GM23248 (cell line): ENCODE results near the gene LRP5. TPM values are rescaled to one million over a fixed set of nuclear protein-coding genes. Genes with fewer than 3 reads are reported as not detected.

ENCODE experiments used
- DNase-seq: peaks from one replicate; pipeline ENCODE4 v3.0.0-alpha.2; 2015
- H2AFZ ChIP-seq: fragments of 200-600 bp; sonication (generic); 2 replicates; pipeline ENCODE4 v1.6.1; 2016; ENCODE audit warnings: antibody characterized with exemption
- H3F3A ChIP-seq: fragments of 200-600 bp; sonication (generic); 2 replicates; pipeline ENCODE4 v1.6.1; 2016; ENCODE audit warnings: mild to moderate bottlenecking, antibody characterized with exemption, mixed run types; ENCODE audit not compliant: insufficient read depth
- H3K27ac ChIP-seq: fragments of 200-600 bp; sonication (generic); 2 replicates; pipeline ENCODE4 v1.5.1; 2016; ENCODE audit warnings: mild to moderate bottlenecking
- H3K27me3 ChIP-seq: fragments of 200-600 bp; sonication (generic); replicated peaks from 2 replicates; pipeline ENCODE4 v1.6.1; 2016; ENCODE audit warnings: mild to moderate bottlenecking; ENCODE audit not compliant: insufficient read depth
- H3K36me3 ChIP-seq: fragments of 200-600 bp; sonication (generic); 2 replicates; pipeline ENCODE4 v1.6.1; 2016; ENCODE audit warnings: low read depth, mild to moderate bottlenecking
- H3K4me1 ChIP-seq: fragments of 200-600 bp; sonication (generic); 2 replicates; pipeline ENCODE4 v1.6.1; 2016; ENCODE audit warnings: mild to moderate bottlenecking; ENCODE audit not compliant: insufficient read depth
- H3K4me2 ChIP-seq: fragments of 200-600 bp; sonication (generic); one replicate; pipeline ENCODE4 v1.6.1; 2016; ENCODE audit warnings: mild to moderate bottlenecking; ENCODE audit not compliant: unreplicated experiment
- H3K4me3 ChIP-seq: fragments of 200-600 bp; sonication (generic); 2 replicates; pipeline ENCODE4 v1.5.1; 2016; ENCODE audit warnings: mild to moderate bottlenecking
- H3K79me2 ChIP-seq: fragments of 200-600 bp; sonication (generic); 2 replicates; pipeline ENCODE4 v1.6.1; 2016; ENCODE audit warnings: mild to moderate bottlenecking; ENCODE audit not compliant: insufficient read depth
- H3K9ac ChIP-seq: fragments of 200-600 bp; sonication (generic); 2 replicates; pipeline ENCODE4 v1.6.1; 2016; ENCODE audit warnings: mild to moderate bottlenecking
- H3K9me2 ChIP-seq: fragments of 200-600 bp; sonication (generic); 2 replicates; pipeline ENCODE4 v1.6.1; 2016; ENCODE audit warnings: mixed run types, mild to moderate bottlenecking, moderate library complexity; ENCODE audit not compliant: insufficient read depth
- H3K9me3 ChIP-seq: fragments of 200-600 bp; sonication (generic); one replicate; pipeline ENCODE4 v1.6.1; 2017; ENCODE audit warnings: low read depth
- H4K20me1 ChIP-seq: fragments of 200-600 bp; sonication (generic); 2 replicates; pipeline ENCODE4 v1.6.0; 2016; ENCODE audit not compliant: insufficient read depth
- EZH2 ChIP-seq: fragments of 200-600 bp; sonication (generic); IDR thresholded peaks from 2 replicates; pipeline ENCODE4 v1.6.1; 2018; ENCODE audit warnings: antibody characterized with exemption, mild to moderate bottlenecking; ENCODE audit not compliant: insufficient read depth, poor library complexity, severe bottlenecking
- EZH2phosphoT487 ChIP-seq: fragments of 200-600 bp; sonication (generic); IDR thresholded peaks from 2 replicates; pipeline ENCODE4 v1.6.1; 2018; ENCODE audit warnings: antibody characterized with exemption, moderate library complexity, mild to moderate bottlenecking, low read depth; ENCODE audit not compliant: insufficient read depth
- WGBS, 2 experiments: methylation state at CpG; one replicate each; pipeline ENCODE4 v1.1.6; 2015 to 2017; ENCODE audit warnings: low lambda C conversion rate in 2 of 2, low coverage in 1 of 2; ENCODE audit errors: missing lambda C conversion rate in 2 of 2; 5-methylcytosine and 5-hydroxymethylcytosine counted together
- in situ Hi-C: fragments of 300-500 bp; cut with MboI; formaldehyde crosslinking; loops from 2 replicates; pipeline ENCODE4 v1.15.0; 2020
- polyA plus RNA-seq: library from polyadenylated mRNA; unstranded; fragments of >200 nt; fragmentation: Nextera tagmentation; extraction: Ambion mirVana; gene quantifications from 2 replicates; pipeline ENCODE4 v1.2.1, GENCODE V29; 2016
- total RNA-seq: library from RNA; depleted of rRNA; stranded (reverse); fragments of >200 nt; shearing (Covaris generic); gene quantifications from 2 replicates; pipeline ENCODE4 v1.2.3, GENCODE V29; 2014

The LRP5 gene
- total and polyA plus RNA-seq, 2 experiments from 2014 or later = 3.0 TPM

DNA sequence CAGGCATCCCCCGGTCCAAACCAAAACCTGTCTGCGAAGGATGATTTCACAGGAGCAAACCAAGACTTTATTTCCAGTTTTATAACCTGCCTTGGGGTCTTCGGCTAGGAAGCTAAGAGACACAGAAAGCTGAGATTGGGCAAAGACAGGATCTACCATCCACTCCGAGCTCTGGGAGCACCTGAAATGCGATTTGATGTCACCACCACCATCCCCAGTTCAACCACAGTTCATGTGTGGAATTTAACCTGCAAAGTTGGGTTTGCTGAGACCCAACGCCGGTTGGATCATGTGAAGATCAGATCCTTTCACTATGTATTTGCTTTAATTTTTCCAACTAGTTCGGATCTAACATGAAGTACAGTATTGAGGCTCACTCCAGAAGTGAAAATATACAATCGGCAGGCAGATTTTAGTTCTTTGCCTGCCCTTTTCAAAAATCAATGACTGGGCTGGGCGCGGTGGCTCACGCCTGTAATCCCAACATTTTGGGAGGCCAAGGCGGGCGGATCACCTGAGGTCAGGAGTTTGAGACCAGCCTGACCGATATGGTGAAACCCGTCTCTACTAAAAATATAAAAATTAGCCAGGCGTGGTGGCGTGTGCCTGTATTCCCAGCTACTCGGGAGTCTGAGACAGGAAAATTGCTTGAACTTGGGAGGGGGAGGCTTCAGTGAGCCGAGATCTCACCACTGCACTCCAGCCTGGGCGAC is 39.2 kb upstream of the LRP5 start:
- peaks cover 2% of the 10 kb centered on the region; the same call in 1 of the 2 replicates for H3K36me3 ChIP-seq
- H3K27me3 ChIP-seq = no peaks in the 10 kb centered on the region
- H4K20me1 ChIP-seq = no peaks in the 10 kb centered on the region
- H3K27ac ChIP-seq = no peak overlapping the region
- peaks cover 7% of the 10 kb centered on the region; the same call in 1 of the 2 replicates for H3F3A ChIP-seq
- no peak overlapping the region for H3K9ac ChIP-seq
- H3K4me2 ChIP-seq = peak overlapping the region; percentile 80
- peak overlapping the region; percentile 91 for H3K4me3 ChIP-seq
- TF ChIP-seq EZH2phosphoT487 (no peak), EZH2 (no peak)
- in situ Hi-C loops = no loop called here
- no peaks in the 10 kb centered on the region for H3K9me3 ChIP-seq
- peaks cover 22% of the 10 kb centered on the region for H3K4me1 ChIP-seq
- no peaks in the 10 kb centered on the region for H3K9me2 ChIP-seq
- 90 to 92% methylated on average over 21 of the region's 21 CpGs for WGBS, 2 experiments
- no peak overlapping the region for H2AFZ ChIP-seq
- DNase-seq = no peak
- H3K79me2 ChIP-seq = peaks cover 35% of the 10 kb centered on the region

GRCh38 chr11:68274306-68274705 is 38.1 kb upstream of the LRP5 start:
- Histone ChIP-seq H3K4me1 (peaks cover 15% of the 10 kb centered on the region), H3F3A (peaks cover 7% of the 10 kb centered on the region; the same call in 1 of the 2 replicates), H3K9me3 (no peaks in the 10 kb centered on the region), H3K36me3 (no peaks in the 10 kb centered on the region), H3K27ac (no peak overlapping the region), H3K9ac (no peak overlapping the region), H3K27me3 (no peaks in the 10 kb centered on the region), H2AFZ (no peak overlapping the region), H3K4me3 (no peak overlapping the region), H3K9me2 (no peaks in the 10 kb centered on the region), H4K20me1 (no peaks in the 10 kb centered on the region), H3K4me2 (no peak overlapping the region), H3K79me2 (peaks cover 24% of the 10 kb centered on the region)
- TF ChIP-seq EZH2 (no peak), EZH2phosphoT487 (no peak)
- in situ Hi-C loops = no loop called here
- no peak for DNase-seq
- 68 to 86% methylated on average over 1 of the region's 1 CpG for WGBS, 2 experiments

DNA sequence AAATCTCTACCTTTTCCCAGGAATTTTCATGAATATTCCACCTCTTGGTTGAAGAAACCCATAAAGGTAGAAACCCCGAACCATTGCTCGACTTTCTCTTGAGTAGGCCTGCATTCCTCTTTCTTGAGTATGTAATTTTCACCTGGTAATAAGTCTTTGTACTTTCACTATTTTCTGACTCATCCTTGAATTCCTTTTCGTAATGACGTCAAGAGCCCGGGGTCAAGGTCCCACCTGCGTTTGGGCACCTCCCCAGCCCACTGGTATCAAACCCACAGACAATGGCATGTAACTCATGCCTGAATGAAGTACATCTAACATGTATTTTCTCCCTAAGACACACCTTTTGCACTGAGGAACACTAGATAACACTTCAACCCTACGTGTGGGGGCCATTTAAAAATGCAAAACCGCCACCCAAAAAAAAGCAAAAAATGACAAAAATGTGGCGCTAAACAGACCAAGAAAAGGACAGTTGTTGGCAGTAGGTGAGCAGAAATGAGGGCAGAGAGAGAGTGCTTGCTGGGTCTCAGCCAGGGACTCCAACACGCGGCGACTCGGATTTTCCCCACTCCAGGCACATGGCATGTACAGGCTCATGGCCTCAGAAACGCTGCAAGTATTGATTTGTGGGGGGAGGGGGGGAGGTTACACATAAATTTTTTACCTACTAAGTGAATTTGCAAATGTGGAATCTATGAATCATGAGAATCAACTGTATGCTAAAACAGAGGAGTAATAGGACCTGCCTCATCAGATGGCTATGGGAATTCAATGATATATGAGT is 36.5 kb upstream of the LRP5 start:
- no peaks in the 10 kb centered on the region for H3K9me3 ChIP-seq

DNA sequence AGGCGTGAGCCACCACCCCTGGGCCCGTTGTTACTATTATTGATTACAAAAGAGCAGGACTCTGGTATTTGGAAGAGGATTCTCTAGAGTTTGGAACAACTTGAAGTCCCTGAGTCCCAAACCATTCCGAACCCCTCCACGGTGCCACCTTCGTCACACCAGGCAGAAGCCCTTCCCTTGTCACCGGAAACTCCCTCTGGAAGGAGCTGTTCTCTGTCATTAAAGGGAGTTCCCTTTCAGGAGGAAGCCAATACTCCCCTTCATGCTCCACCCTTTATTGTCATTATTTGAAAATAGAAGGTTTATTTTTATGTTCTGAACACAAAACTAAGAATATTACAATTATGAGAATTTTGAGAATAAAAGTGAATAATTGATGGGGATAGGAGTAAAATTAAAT is 35.5 kb upstream of the LRP5 start:
- no peaks in the 10 kb centered on the region for H3K4me1 ChIP-seq
- no peak overlapping the region for H3K4me2 ChIP-seq
- no peaks in the 10 kb centered on the region for H3K27me3 ChIP-seq
- H3K4me3 ChIP-seq = no peak overlapping the region
- TF ChIP-seq EZH2 (no peak), EZH2phosphoT487 (no peak)
- no peaks in the 10 kb centered on the region; the same call in 1 of the 2 replicates for H3F3A ChIP-seq
- H3K9me3 ChIP-seq = no peaks in the 10 kb centered on the region
- H3K79me2 ChIP-seq = no peaks in the 10 kb centered on the region
- no peaks in the 10 kb centered on the region for H4K20me1 ChIP-seq
- H2AFZ ChIP-seq = no peak overlapping the region
- in situ Hi-C loops = no loop called here
- H3K36me3 ChIP-seq = no peaks in the 10 kb centered on the region
- 74 to 78% methylated on average over 6 of the region's 6 CpGs for WGBS, 2 experiments
- H3K9me2 ChIP-seq = no peaks in the 10 kb centered on the region
- H3K9ac ChIP-seq = no peak overlapping the region
- DNase-seq = no peak
- no peak overlapping the region for H3K27ac ChIP-seq

More for the DNA sequence above, 36.5 kb upstream of the LRP5 start:
- no peak for DNase-seq
- in situ Hi-C loops = no loop called here
- no peak overlapping the region for H3K27ac ChIP-seq
- H3K4me1 ChIP-seq = no peaks in the 10 kb centered on the region
- peaks cover 3% of the 10 kb centered on the region; the same call in 1 of the 2 replicates for H3F3A ChIP-seq
- H2AFZ ChIP-seq = no peak overlapping the region
- H3K4me2 ChIP-seq = no peak overlapping the region
- H3K9ac ChIP-seq = no peak overlapping the region
- peaks cover 7% of the 10 kb centered on the region for H3K79me2 ChIP-seq
- no peak overlapping the region for H3K4me3 ChIP-seq
- 88 to 91% methylated on average over 14 of the region's 14 CpGs for WGBS, 2 experiments
- H3K9me2 ChIP-seq = no peaks in the 10 kb centered on the region
- no peaks in the 10 kb centered on the region for H3K27me3 ChIP-seq
- TF ChIP-seq EZH2 = no peak
- TF ChIP-seq EZH2phosphoT487 = no peak
- H3K36me3 ChIP-seq = no peaks in the 10 kb centered on the region
- no peaks in the 10 kb centered on the region for H4K20me1 ChIP-seq
